WTC11 (cell line): ENCODE measurements around the gene TBRG1. TPM values are rescaled to one million over a fixed set of nuclear protein-coding genes. Genes with fewer than 3 reads are reported as not detected.

Source experiments
- ATAC-seq: fragments of 200-7000 bp; cut with Tn5 transposase; 2 replicates; pipeline ENCODE4 v1.10.0; 2021; ENCODE audit warnings: mild to moderate bottlenecking, moderate library complexity
- CTCF ChIA-PET: fragments of 300-600 bp; sonication (Branson Sonifier 250); formaldehyde crosslinking; loops from one replicate; lab custom pipeline; 2021; ENCODE audit warnings: antibody characterized with exemption; lab: Charles Lee
- POLR2A ChIA-PET: fragments of 350-600 bp; sonication (Branson Sonifier 250); formaldehyde crosslinking; loops from one replicate; lab custom pipeline; 2021; ENCODE audit warnings: antibody characterized with exemption; lab: Charles Lee
- DNase-seq: peaks from one replicate; pipeline ENCODE4 v3.0.0; 2021; ENCODE audit warnings: low spot score
- H3K27ac Mint-ChIP-seq: 2 replicates; pipeline ENCODE4 v1.8.0; 2021; ENCODE audit warnings: mixed read lengths
- H3K27me3 Mint-ChIP-seq: 2 replicates; pipeline ENCODE4 v1.8.0; 2021; ENCODE audit warnings: low read depth, mild to moderate bottlenecking, moderate library complexity, mixed read lengths
- H3K36me3 Mint-ChIP-seq: 2 replicates; pipeline ENCODE4 v1.8.0; 2021; ENCODE audit warnings: mixed read lengths
- H3K4me1 Mint-ChIP-seq: 2 replicates; pipeline ENCODE4 v1.8.0; 2022; ENCODE audit warnings: mixed read lengths
- H3K4me3 Mint-ChIP-seq: 2 replicates; pipeline ENCODE4 v1.8.0; 2021; ENCODE audit warnings: mild to moderate bottlenecking, moderate library complexity, mixed read lengths
- H3K9me3 Mint-ChIP-seq: 2 replicates; pipeline ENCODE4 v1.8.0; 2021; ENCODE audit warnings: mixed read lengths
- CREM ChIP-seq: sonication (generic); formaldehyde crosslinking; IDR thresholded peaks from 2 replicates; pipeline ENCODE4 v1.8.1; 2022; ENCODE audit warnings: mild to moderate bottlenecking, missing genetic modification reagents, moderate library complexity
- E2F5 ChIP-seq: sonication (generic); formaldehyde crosslinking; IDR thresholded peaks from 2 replicates; pipeline ENCODE4 v1.8.1; 2022; ENCODE audit warnings: mild to moderate bottlenecking, moderate library complexity, missing genetic modification reagents
- ELF4 ChIP-seq: sonication (generic); formaldehyde crosslinking; IDR thresholded peaks from 2 replicates; pipeline ENCODE4 v1.8.1; 2022; ENCODE audit warnings: low read depth, mild to moderate bottlenecking, moderate library complexity, missing genetic modification reagents
- FOXP1 ChIP-seq: sonication (generic); formaldehyde crosslinking; IDR thresholded peaks from 2 replicates; pipeline ENCODE4 v1.8.0; 2022; ENCODE audit warnings: missing genetic modification reagents, mild to moderate bottlenecking, moderate library complexity, borderline replicate concordance
- FOXP4 ChIP-seq: sonication (generic); formaldehyde crosslinking; IDR thresholded peaks from 2 replicates; pipeline ENCODE4 v1.8.0; 2022; ENCODE audit warnings: mild to moderate bottlenecking, missing genetic modification reagents
- GABPB1 ChIP-seq: sonication (generic); formaldehyde crosslinking; IDR thresholded peaks from 2 replicates; pipeline ENCODE4 v1.8.1; 2023; ENCODE audit warnings: mild to moderate bottlenecking, missing genetic modification reagents
- GTF2I ChIP-seq: fragments of 250-450 bp; sonication (Bioruptor Pico); conservative IDR thresholded peaks from 2 replicates; pipeline ENCODE4 v1.4.0; 2021; ENCODE audit warnings: mild to moderate bottlenecking
- MAX ChIP-seq: sonication (generic); formaldehyde crosslinking; IDR thresholded peaks from 2 replicates; pipeline ENCODE4 v1.8.0; 2022; ENCODE audit warnings: mild to moderate bottlenecking, missing genetic modification reagents
- MYBL2 ChIP-seq: sonication (generic); formaldehyde crosslinking; IDR thresholded peaks from 2 replicates; pipeline ENCODE4 v1.8.1; 2023; ENCODE audit warnings: mild to moderate bottlenecking, moderate library complexity, missing genetic modification reagents
- NR3C1 ChIP-seq: sonication (generic); formaldehyde crosslinking; conservative IDR thresholded peaks from 2 replicates; pipeline ENCODE4 v1.8.1; 2023; ENCODE audit warnings: low read depth, mild to moderate bottlenecking, missing genetic modification reagents
- PRDM15 ChIP-seq: sonication (generic); formaldehyde crosslinking; IDR thresholded peaks from 2 replicates; pipeline ENCODE4 v1.8.0; 2022; ENCODE audit warnings: missing genetic modification reagents
- PRRX2 ChIP-seq: fragments of 250-450 bp; sonication (Bioruptor Pico); IDR thresholded peaks from 2 replicates; pipeline ENCODE4 v1.8.0; 2021; ENCODE audit warnings: mild to moderate bottlenecking
- RELA ChIP-seq: sonication (generic); formaldehyde crosslinking; IDR thresholded peaks from 2 replicates; pipeline ENCODE4 v1.8.1; 2022; ENCODE audit warnings: missing genetic modification reagents, mild to moderate bottlenecking, borderline replicate concordance
- SP1 ChIP-seq: sonication (generic); formaldehyde crosslinking; conservative IDR thresholded peaks from 2 replicates; pipeline ENCODE4 v1.8.1; 2022; ENCODE audit warnings: missing genetic modification reagents
- TEAD4 ChIP-seq: sonication (generic); formaldehyde crosslinking; IDR thresholded peaks from 2 replicates; pipeline ENCODE4 v1.8.0; 2022; ENCODE audit warnings: mild to moderate bottlenecking, missing genetic modification reagents
- ZMAT4 ChIP-seq: fragments of 250-450 bp; sonication (Bioruptor Pico); IDR thresholded peaks from 2 replicates; pipeline ENCODE4 v1.9.0; 2021; ENCODE audit warnings: mild to moderate bottlenecking
- ZNF423 ChIP-seq: fragments of 250-450 bp; sonication (Bioruptor Pico); IDR thresholded peaks from 2 replicates; pipeline ENCODE4 v2.1.2; 2022; ENCODE audit warnings: mild to moderate bottlenecking, moderate library complexity
- total RNA-seq: library from RNA; stranded (reverse); gene quantifications from 3 replicates; pipeline ENCODE4 v1.2.3, GENCODE V29; 2021

Gene TBRG1
- total RNA-seq, 1 experiment from 2014 or later = 30.0 TPM

GRCh38 chr11:124670732-124671131, 48.1 kb downstream of the TBRG1 start (continued):
- TF ChIP-seq ZMAT4 (CRISPR knock-in tag) (no peak), RELA (CRISPR knock-in tag) (no peak), ZNF423 (no peak), PRDM15 (CRISPR knock-in tag) (no peak)

GRCh38 chr11:124672536-124673215, 50.0 kb downstream of the TBRG1 start:
- Mint-ChIP-seq H3K27me3 (peaks cover 23% of the 10 kb centered on the region), H3K4me1 (peaks cover 11% of the 10 kb centered on the region), H3K9me3 (no peaks in the 10 kb centered on the region), H3K4me3 (peak overlapping the region; percentile 90), H3K36me3 (no peaks in the 10 kb centered on the region), H3K27ac (no peak overlapping the region)
- CTCF ChIA-PET = interaction anchor here (0.6 to 4.0 kb wide), 18 partner anchors 16 to 203 kb away, joined by 3 to 37 read pairs (median 8); partner anchors contain the start of genes ESAM and NRGN
- TF ChIP-seq CREM (CRISPR knock-in tag) = no peak
- TF ChIP-seq E2F5 (CRISPR knock-in tag) = no peak
- TF ChIP-seq TEAD4 (CRISPR knock-in tag) = no peak
- no peak for TF ChIP-seq GTF2I (CRISPR knock-in tag)
- no peak for TF ChIP-seq NR3C1 (CRISPR knock-in tag)
- TF ChIP-seq ELF4 = no peak
- TF ChIP-seq MAX (CRISPR knock-in tag) = no peak
- no peak for TF ChIP-seq FOXP4
- no peak for TF ChIP-seq MYBL2 (CRISPR knock-in tag)
- no peak for ATAC-seq
- no peak for DNase-seq
- POLR2A ChIA-PET = interaction anchor here (0.9 to 1.0 kb wide), 2 partner anchors 88 to 90 kb away, joined by 3 read pairs; partner anchors contain the start of gene ESAM

GRCh38 chr11:124673333-124674167, 50.9 kb downstream of the TBRG1 start, which contains the start of the genes SIAE and SPA17:
Gene SIAE, minus strand, starts transcription at chr11:124673739. Its CDS starts 31 bp downstream, at chr11:124673708.
Gene SPA17, plus strand, starts transcription at chr11:124673904. Its CDS starts 1,361 bp downstream, at chr11:124675265.
- H3K36me3 Mint-ChIP-seq = no peaks in the 10 kb centered on the region
- DNase-seq (peak; percentile 96), ATAC-seq (peak; percentile 97)
- ChIA-PET CTCF (interaction anchor here (0.6 to 3.1 kb wide), 22 partner anchors 17 to 750 kb away, joined by 3 to 26 read pairs (median 4); partner anchors contain the start of genes ESAM, NRGN, TBRG1 and VSIG2), POLR2A (interaction anchor here (0.6 to 1.0 kb wide), 8 partner anchors 10 to 496 kb away, joined by 3 to 4 read pairs (median 3); partner anchors contain the start of gene ESAM)
- H3K9me3 Mint-ChIP-seq = no peaks in the 10 kb centered on the region
- peak within 1 kb of the TSS; percentile 90 for H3K4me3 Mint-ChIP-seq
- TF ChIP-seq SP1 (CRISPR knock-in tag) = peak; percentile 72; the same call in 1 of the 2 replicates
- TF ChIP-seq PRRX2 = no peak
- 0 out of 2 replicates have a peak, but pooled peaks have one; percentile 71 for TF ChIP-seq MYBL2 (CRISPR knock-in tag)
- TF ChIP-seq NR3C1 (CRISPR knock-in tag) = no peak
- TF ChIP-seq GABPB1 (CRISPR knock-in tag) = peak; percentile 63; the same call in 1 of the 2 replicates
- peak; percentile 57 for TF ChIP-seq FOXP1 (CRISPR knock-in tag)
- peak; percentile 31; the same call in 1 of the 2 replicates for TF ChIP-seq MAX (CRISPR knock-in tag)
- TF ChIP-seq, all 79 proteins: peak for 5
- Mint-ChIP-seq H3K27ac (peak within 1 kb of the TSS; percentile 86), H3K27me3 (peaks cover 23% of the 10 kb centered on the region), H3K4me1 (peaks cover 11% of the 10 kb centered on the region)
